Hepatocyte (in vitro differentiated cells): ENCODE results near the gene FBXL7.

Source experiments
- CTCF ChIP-seq: fragments of 200-600 bp; sonication (generic); IDR thresholded peaks from 2 replicates; pipeline ENCODE4 v1.5.1; 2016; ENCODE audit warnings: antibody characterized with exemption, mild to moderate bottlenecking; ENCODE audit not compliant: poor library complexity
- EZH2 ChIP-seq: fragments of 200-600 bp; sonication (generic); IDR thresholded peaks from 2 replicates; pipeline ENCODE4 v1.6.1; 2016; ENCODE audit warnings: antibody characterized with exemption, mild to moderate bottlenecking, borderline replicate concordance
- EZH2phosphoT487 ChIP-seq: fragments of 200-600 bp; sonication (generic); IDR thresholded peaks from one replicate; pipeline ENCODE4 v1.6.1; 2018; ENCODE audit warnings: antibody characterized with exemption, mild to moderate bottlenecking, low read depth, moderate library complexity; ENCODE audit not compliant: unreplicated experiment, severe bottlenecking

- TF ChIP-seq CTCF (no peak), EZH2 (no peak), EZH2phosphoT487 (no peak)
These were observed 16.5 kb upstream of the FBXL7 start for GRCh38 chr5:15483351-15484097.
